HG02884 (cell line): ENCODE data around the gene BRD4.
"Not testable (repeated sequence)": the region's sequence is repeated elsewhere in the genome, so short reads cannot be mapped to it uniquely, and the experiment has no call there.

ENCODE experiments used
- ATAC-seq: cut with Tn5 transposase; IDR thresholded peaks from one replicate; pipeline ENCODE4 v1.9.1; 2021; ENCODE audit warnings: mild to moderate bottlenecking, moderate library complexity; ENCODE audit not compliant: unreplicated experiment

The BRD4 gene

DNA sequence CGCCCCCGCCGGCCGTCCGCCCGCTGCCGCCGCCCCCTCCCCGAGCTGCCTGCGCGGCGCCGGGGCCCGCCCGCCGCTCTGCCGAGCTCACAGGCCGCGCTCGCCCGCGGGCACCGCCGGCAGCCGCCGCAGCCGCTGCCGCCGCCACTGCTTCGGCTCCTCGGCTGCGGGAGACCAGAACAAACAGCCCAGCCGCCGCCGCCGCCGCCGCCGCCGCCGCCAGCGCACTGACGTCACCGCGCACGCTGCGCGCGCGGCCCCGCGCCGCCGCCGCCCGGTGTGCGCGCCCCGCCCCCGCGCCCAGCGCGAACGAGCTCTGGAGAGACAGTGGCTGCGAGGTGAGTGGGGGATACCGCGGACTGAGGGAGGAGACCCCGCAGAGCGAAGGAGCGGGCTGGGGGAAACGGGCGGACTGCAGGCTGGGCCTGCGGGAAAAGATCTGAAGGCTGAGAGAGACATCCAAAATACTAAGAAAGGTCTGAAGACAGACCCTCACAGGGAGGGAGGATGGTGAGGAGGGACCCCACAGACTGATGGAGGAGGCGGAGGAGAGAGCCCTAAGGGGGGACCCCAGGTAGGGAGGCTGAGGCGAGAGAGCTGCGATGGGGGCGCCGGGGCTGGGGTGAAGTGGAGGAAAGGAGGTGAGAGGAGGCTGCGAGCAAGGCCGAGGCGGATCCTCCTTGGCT, at the start of gene BRD4:
TSS of gene BRD4 (minus strand) at position 229 of the 686 bp plus-strand sequence. CDS start 59,440 bp downstream, outside the sequence.
- ATAC-seq = no peak

DNA sequence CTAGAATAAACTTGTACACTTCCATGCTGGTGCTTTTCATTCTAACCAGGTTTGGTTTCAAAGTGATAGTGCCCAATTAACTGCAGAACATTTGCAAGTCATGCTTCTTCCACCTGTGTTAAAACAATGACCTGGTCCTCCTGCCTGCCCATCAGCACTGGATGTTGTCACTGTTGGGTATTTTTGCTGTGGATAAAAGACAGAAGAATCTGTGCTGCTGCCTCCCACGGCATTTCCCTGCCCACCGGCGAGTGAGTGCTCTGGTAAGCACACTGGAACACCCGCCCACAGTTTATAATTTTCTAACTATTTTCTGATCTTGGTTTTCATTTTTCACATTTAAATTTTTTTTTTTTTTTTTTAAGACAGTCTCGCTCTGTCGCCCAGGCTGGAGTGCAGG, 49.5 kb upstream of the BRD4 start:
- ATAC-seq = no peak

DNA sequence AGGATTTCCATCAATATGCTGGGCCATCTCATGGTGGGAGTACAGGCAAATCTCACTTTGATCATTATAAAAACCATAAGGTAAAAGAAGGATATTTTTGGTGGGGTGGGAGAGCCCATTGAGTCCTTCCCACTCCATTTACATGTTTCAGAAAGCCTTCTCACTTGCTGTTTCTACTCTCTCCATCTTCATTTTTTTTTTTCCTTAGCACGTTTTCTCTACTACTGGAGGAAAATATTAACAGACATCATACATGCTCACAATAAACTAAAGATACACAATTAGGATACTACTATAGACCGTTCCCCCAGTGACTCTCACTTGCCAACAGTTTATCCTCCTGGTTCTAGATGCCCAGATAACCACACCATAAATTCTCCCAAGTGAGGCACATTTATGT, 49.1 kb upstream of the BRD4 start:
- no peak for ATAC-seq

DNA sequence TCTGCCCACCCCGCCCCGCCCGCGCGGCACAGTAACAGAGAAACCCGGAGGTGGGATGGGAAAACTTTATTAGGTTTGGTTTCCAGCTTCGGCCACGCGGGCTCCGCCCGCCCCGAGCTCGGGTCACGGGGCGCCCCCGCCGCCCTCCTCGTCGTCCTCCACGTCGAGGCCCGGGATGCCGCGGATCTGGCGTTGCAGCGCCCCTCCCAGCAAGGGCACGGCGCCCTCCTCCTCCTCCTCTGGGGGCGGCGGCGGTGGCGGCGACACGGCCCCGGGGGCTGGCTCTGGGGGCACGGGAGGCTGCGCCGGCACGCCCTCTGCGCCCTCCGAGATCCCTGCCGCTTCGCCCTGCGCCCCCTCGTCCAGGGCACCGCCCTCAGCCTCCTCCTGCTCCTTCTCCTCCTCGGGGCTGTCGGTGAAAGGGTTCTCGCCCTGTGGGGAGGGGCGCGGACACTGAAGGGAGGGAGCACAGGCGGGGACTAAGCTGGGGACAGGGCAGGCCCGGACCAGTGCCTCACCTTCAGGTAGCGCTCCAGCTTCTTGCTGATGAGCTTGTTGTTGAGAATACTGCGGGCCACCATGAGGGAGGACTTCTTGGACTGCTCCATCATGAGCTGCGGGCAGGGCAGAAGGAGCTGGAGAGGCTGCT, 47.8 kb upstream of the BRD4 start:
- peak; percentile 7 for ATAC-seq

DNA sequence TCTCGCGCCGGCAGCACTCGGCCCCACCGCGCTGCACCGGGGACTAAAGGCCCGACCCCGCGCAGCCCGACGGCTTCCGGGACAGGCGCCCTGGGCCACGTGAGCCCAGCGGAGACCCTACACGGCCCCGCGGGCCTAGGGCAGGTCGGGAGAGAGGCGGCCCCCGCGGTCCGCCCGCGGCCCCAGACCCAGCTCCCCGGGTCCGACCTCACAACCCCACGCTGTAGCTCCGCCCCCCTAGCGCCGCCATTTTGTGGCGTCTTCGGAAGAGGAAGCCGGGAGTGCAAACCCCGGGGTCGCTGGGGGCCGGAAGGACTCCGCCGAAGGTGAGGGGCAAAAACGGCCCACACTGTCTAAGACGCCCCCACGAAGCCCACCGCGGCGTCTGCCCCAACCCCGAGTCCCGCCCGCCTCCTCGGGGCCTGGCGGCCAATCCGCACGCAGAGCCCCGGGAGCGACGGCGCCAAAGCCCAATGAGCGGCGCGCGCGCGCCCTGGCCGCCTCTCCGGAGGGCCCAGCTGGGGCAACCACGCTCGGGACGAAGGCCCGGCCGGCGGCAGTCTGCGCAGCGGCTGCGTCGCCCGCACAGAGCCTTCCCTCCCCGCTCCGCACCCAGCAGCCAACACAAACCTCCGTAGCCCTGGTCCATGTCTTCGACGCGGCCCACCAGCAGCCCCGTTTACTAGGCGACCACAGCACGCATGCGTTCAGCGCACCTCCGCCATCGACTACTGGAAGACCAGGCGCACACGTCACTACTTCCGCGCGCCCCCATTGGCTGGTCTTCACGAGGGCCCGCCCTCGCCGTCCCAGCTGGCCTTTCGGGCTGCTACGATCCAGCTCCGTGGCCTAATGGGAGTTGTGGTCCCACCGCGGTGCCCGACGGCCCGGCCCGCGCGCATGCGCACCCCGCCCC, 47.0 kb upstream of the BRD4 start, which contains the start of gene AKAP8:
TSS of gene AKAP8 (minus strand) at position 705 of the 916 bp plus-strand sequence. CDS start at position 649, 56 bp downstream.
- ATAC-seq = peak; percentile 82

DNA sequence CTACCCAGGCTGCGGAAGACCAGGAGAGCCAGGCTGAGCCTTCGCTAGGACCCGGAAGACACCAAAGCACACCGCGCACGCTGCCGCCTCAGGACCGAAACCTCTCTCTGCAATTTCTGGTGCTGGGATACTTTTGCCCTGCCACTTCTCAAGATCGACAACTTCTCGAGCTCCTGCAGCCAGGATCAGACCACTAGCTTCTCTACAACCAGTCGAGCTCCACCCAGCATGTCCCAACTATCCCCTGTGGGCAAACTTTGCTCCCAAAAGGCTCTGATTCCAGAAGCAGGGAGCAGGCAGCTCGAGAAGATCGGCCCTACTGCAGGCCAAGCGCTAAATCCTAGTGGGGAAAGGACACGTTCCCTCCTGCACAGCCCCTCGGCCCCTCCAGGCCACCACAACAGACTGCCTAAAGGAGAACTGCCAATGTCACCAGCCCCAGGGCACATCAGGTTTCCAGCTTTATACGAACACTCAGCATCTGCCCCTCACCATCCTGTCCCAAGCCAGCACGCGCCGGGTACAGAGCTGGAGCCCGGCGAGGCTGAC, 46.3 kb upstream of the BRD4 start:
- ATAC-seq = no peak

DNA sequence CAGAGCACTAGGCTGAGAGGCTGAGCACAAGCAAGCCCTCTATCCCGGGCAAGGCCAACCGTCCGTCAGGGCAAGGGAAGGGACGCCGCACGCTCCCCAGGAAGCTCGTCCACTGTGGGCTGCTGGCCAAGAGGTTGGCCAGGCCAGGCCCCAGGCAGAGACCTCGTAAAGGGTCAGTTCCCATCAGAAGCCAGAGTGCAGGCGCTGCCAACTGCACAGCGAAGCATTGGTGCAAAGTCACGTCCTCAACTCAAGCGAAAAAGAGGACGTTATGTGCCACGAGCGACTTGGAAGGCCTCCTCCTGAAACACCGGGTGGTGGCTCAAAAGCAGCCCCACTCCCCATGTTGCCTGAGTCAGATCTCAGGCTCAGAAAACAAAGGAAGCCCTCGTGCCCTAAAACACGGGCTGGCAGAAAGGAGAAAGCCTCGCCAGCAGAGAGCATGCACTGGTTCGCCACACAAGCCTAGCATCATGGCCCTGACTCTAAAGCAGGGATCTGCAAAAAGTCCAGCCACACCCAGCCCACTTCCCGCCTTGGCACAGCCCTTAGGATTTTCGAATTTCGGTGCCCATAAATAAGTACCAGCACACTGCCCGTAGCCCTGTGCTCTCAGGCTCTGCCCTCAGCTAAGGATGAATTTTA, 42.6 kb upstream of the BRD4 start:
- no peak for ATAC-seq

DNA sequence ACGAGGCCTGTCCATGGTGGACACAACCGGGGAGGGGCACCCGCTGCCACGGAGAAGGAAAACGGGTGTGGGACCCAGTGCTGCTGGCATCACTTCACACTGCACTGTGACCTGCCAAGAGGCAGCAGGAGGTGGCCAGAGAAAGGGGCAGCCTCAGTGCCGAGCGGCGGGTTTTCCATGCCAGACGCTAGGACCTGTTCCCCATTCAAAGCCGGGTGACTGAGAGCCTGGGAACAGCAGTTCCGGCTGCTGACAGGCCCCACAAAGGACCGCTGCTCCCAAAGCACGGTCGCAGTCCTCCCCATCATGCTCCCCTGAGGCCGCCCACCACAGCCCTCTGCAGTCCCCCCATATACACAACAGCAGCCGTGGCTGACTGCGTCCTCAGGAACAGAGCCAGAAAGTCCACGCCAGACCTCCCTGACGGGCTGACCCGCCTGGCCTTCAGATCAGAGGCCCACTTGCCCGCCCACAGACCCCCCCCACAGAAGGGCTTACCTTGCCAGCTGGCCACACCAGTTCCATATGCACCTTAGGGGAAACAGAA, 41.8 kb upstream of the BRD4 start:
- no peak for ATAC-seq

DNA sequence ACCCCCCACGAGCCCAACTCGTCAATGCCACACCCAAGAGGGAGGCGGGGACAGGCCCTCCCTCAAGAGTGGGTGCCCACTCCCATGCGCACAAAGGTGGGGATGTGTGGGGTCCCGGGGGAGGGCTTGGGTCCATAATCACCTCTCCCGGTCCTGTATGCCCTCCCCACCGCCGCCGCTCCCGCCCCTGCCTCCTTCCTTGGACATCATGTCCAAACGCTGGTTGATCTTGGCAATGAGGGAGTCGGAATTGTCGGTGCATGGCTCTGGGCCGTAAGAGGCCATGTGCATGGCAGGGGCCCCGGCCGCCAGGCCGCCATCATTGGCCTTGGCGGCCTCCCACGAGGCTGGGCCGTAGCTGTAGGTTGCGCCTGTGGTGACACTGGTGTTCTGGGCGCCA, 41.3 kb upstream of the BRD4 start:
- no peak for ATAC-seq

DNA sequence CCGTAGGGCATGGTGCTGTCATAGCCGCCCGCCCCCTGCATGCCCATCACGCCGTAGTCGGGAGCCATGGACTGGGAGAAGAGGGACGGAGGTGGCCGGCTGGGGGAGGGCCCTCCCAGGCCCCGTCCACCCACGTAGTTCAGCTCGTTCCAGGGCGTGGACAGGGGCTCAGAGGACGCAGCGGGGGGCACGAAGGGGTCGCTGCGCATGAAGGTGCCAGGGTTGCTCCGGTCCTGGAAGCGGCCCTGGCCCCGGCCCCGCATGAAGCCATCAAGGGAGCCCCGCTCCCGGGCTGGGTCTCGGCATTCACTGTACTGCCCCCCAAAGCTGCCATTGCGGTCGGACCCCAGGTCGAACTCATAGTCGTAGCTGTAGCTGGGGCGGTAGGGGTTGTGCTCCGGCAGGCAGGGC, 40.6 kb upstream of the BRD4 start:
- no peak for ATAC-seq

DNA sequence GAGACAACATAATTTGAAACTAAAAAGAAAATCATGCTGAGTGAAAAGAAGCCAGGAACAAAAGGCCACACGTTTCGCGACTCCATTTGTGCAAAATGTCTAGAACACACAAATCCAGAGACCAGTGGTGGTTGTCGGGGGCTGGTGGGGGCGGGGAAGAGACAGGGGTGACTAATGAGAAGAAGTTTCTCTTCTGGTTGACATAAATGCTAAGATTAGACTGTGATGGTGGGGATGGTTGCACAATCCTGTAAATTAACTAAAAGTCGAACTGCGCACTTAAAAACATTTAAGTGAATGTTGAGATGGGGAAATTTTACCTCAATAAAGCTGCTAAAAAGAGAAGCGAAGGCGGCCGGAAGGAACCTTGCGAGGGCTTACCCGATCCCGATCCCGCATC, 40.1 kb upstream of the BRD4 start:
- no peak for ATAC-seq

DNA sequence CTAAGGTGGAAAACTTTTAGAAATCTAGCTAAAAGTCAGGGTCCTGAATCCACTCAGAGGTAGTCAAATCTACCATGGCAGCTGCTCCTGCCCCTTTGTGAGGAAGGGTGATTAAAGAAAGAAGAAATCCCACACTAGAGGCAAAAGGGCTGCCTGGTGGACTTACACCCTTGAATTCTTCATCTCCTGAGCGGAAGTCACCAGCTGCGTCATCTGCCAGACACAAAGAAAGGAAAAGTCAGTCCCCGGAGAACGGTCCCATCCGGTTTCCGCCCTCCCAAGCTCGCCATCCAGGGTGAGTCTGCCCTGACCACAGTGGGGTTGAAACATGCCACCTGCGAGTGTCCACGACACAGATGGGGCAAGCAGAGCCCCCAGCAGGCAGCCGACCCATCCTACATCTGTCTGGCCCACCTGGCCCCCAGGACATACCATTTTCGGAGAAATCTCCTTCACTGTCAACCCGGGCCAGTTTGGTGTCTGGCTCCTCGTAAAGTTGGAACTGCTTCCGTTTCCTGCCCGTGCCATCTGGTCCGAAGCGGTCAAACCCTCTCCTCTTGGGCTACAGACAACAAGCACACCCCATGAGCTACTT, 39.5 kb upstream of the BRD4 start:
- ATAC-seq = no peak

DNA sequence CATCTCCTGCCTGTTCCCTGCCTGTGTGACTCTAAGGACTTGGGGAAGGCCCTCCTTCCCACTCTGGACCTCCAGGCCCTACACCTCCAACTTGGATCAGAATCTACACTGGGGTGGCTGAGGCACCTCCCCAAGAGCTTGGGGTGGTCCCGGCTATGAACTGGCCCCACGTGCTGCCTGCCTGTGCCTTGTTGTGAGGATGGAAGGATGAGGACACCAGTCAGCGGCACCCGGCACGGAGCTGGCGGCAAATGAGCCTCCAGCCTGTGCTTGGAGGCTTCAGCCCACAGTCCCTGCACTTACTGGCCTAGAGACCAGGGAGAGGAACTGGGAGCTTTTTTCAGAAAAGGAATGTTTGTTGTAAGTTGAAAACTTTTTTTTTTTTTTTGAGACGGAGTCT, 38.8 kb upstream of the BRD4 start:
- ATAC-seq = no peak

DNA sequence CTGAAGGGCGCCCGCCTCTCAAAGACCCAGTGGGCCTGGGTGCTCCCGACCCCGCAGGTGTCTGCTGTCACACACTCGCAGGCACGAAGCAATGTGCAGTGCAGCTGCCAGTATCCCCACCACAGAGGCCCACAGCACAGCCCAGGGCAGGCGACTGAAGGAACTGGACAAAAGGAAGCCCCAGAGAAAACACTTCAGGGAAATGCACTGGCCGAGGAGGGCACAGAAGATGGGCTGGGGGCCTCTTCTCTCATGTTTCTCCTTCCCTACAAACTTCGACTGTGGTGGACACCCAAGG, 37.2 kb upstream of the BRD4 start:
- ATAC-seq = no peak

DNA sequence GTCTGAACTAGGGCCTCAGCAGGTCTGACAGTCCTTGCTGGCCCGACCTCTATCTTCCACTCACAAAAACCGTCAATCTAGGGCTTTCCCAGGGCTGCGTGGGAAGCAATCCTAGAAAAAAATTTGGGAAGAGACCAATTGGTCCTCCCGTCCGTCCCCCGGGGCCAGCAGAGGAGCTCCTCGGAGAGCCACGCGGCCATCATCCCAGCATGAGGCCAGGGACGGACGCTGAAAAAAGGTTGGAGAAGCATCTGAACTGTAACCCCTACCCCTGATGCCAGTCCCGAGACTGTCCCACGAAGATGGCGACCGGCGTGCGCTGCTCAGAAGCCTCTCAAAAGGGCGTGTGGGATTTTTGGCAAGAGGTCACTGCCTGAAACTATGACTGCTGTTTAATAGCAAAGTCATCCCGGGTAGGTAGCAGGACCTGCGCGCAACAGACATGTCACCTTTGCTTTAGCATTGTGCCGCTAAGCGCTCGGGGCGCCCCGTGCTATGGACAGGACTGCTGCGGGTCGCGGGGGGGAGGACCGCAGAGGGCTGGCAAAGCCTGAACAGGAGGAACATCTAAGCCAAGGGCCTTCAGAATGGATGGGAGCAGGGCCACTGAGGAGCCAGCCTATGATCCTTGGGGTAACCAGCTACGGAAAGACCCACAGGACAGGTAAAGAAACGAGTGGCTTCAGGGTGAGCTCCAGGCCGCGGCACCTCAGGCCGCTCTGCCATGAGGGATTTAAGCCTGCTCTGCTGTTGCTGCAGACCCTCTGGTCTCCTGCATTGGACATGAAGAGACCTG, 36.7 kb upstream of the BRD4 start:
- no peak for ATAC-seq

DNA sequence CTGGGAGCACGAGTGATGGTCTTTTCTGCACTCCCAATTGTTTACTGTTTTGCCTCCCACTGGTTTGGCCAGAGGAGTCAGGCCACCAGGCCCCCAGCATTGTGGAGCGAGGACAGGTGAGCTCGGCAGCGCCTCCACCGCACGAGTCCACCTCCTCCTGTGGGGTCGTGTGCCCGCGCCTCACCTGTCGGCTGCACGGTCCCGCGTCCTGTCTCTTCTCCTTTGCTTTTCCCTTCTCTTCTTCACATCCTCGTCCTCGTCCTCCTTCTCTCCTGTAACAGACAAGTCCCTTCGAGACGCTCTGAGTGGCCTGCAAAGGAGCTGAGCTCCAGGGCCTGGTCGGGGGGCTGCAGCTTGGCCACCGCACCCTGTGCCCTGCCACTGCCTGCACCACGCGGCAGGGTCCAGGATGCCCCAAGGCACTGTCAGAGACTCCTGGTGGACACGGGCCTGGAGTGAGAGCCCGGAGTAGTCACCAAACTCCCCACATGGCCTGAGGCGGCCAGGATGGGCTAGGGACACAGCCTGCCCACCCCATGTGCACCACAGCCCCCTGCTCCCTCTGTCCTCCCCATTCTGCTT, 35.8 kb upstream of the BRD4 start:
- ATAC-seq = no peak

DNA sequence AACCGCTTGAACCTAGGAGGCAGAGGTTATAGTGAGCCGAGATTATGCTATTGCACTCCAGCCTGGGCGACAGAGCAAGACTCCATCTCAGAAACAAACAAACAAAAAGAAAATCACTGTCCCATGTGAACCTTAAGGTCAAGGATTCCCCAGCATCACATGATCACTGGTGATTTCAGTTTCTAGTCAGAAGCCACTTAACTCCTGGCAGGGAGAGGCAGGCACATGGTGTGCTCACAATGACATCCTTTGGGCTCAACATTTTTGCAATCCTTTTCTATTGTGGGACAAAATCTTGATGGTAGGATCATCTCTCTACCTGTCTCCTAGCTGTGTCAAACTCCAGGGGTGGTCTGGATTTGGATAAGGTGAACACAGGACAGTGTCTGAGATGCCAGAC, 35.1 kb upstream of the BRD4 start:
- no peak for ATAC-seq

DNA sequence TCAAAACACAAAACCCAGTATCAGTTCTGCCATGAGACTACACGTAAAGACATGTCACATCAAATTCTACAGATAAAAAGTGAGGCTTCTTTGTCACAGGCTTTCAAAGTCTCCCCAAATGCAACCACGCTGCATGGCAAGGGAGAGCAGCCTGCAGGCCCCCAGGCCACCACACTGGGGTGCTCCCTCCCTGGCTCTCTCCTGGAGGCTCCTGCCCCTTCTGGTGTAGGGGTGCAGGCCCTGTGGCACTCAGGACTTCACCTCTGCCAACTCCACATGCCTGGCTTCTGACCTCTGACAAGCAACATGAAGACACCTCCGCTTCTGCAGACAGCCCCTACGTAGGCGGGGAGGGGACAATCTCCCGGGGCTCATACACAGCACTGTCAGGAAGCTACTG, 32.9 kb upstream of the BRD4 start:
- ATAC-seq = no peak

DNA sequence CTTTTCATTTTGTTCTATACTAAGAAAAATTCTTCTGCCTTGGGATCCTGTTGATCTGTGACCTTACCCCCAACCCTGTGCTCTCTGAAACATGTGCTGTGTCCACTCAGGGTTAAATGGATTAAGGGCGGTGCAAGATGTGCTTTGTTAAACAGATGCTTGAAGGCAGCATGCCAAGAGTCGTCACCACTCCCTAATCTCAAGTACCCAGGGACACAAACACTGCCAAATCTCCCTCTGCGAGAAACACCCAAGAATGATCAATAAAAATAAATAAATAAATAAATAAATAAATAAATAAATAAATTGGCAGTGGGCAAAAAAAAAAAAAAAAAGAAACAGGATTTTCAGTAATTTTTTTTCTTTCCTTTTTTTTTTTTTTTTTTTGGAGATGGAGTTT, 31.5 kb upstream of the BRD4 start:
- ATAC-seq = not testable (repeated sequence)
